Ascending aorta (tissue), 2 donors: ENCODE results near the gene HCN2. TPM values are rescaled to one million over a fixed set of nuclear protein-coding genes. Genes with fewer than 3 reads are reported as not detected.

Experiments
- DNase-seq, 2 donors: peaks; one replicate each; pipeline ENCODE4 v3.0.0-alpha.2; 2019; ENCODE audit warnings: low spot score in 2 of 2
- H3K27ac ChIP-seq, 2 donors: fragments of 200-600 bp; sonication (generic); one replicate each; pipeline ENCODE4 v1.5.1; 2016 to 2017; ENCODE audit warnings: mild to moderate bottlenecking in 1 of 2
- H3K27me3 ChIP-seq: fragments of 200-600 bp; sonication (generic); one replicate; pipeline ENCODE4 v1.5.1; 2017
- H3K36me3 ChIP-seq, 2 donors: fragments of 200-600 bp; sonication (generic); one replicate each; pipeline ENCODE4 v1.5.1; 2016
- H3K4me1 ChIP-seq, 2 donors: fragments of 200-600 bp; sonication (generic); one replicate each; pipeline ENCODE4 v1.5.1; 2016 to 2017; ENCODE audit warnings: mild to moderate bottlenecking in 1 of 2
- H3K4me3 ChIP-seq, 2 donors: fragments of 200-600 bp; sonication (generic); one replicate each; pipeline ENCODE4 v1.5.1; 2016 to 2017; ENCODE audit warnings: mild to moderate bottlenecking in 1 of 2
- H3K9me3 ChIP-seq, 2 donors: fragments of 200-600 bp; sonication (generic); one replicate each; pipeline ENCODE4 v1.5.1; 2016
- CTCF ChIP-seq, 3 experiments: fragments of 200-600 bp in 2 of 3; fragments of 450-650 bp in 1 of 3; sonication (generic) in 2 of 3; IDR thresholded peaks; one replicate each; pipeline ENCODE4 v1.5.1; 2016 to 2019; ENCODE audit warnings: antibody characterized with exemption in 3 of 3, mild to moderate bottlenecking in 1 of 3, moderate library complexity in 1 of 3
- intact Hi-C: fragments of 100-400 bp; cut with DNase I; formaldehyde crosslinking; loops from one replicate; pipeline ENCODE4 v1.15.1; 2023
- total RNA-seq: library from RNA; depleted of rRNA; stranded (reverse); fragments of >200 nt; gene quantifications from one replicate; pipeline ENCODE4 v1.1.0, GENCODE V29; 2016

Gene HCN2
- total RNA-seq, 1 donor from 2014 or later, result not detected

GRCh38 chr19:556611-557382, 32.9 kb upstream of the HCN2 start:
- no peaks in the 10 kb centered on the region for H3K4me1 ChIP-seq
- DNase-seq, result no peak
- TF ChIP-seq CTCF (IDR thresholded peaks at IDR 0.05), result no peak
- H3K27me3 ChIP-seq, result peaks cover 5% of the 10 kb centered on the region
- no peaks in the 10 kb centered on the region for H3K9me3 ChIP-seq
- H3K36me3 ChIP-seq, result no peaks in the 10 kb centered on the region
- intact Hi-C loops, result no loop called here
- H3K27ac ChIP-seq, result no peak overlapping the region
- H3K4me3 ChIP-seq, result no peak overlapping the region

GRCh38 chr19:558770-559439, 30.8 kb upstream of the HCN2 start:
- Histone ChIP-seq H3K4me1 (no peaks in the 10 kb centered on the region), H3K36me3 (no peaks in the 10 kb centered on the region), H3K4me3 (no peak overlapping the region), H3K9me3 (no peaks in the 10 kb centered on the region), H3K27ac (no peak overlapping the region), H3K27me3 (peaks cover 5% of the 10 kb centered on the region)
- TF ChIP-seq CTCF (IDR thresholded peaks at IDR 0.05), result no peak
- intact Hi-C loops, result no loop called here
- DNase-seq, result no peak

- no peaks in the 10 kb centered on the region for H3K36me3 ChIP-seq
- H3K4me1 ChIP-seq, result no peaks in the 10 kb centered on the region
- no peak for TF ChIP-seq CTCF (IDR thresholded peaks at IDR 0.05)
- H3K4me3 ChIP-seq, result no peak overlapping the region
- no peak for DNase-seq
- peaks cover 5% of the 10 kb centered on the region for H3K27me3 ChIP-seq
- intact Hi-C loops, result no loop called here
- no peaks in the 10 kb centered on the region for H3K9me3 ChIP-seq
- H3K27ac ChIP-seq, result no peak overlapping the region
Observed at GRCh38 chr19:560121-560520, 29.6 kb upstream of the HCN2 start.

- intact Hi-C loops, result no loop called here
- Histone ChIP-seq H3K9me3 (no peaks in the 10 kb centered on the region), H3K36me3 (no peaks in the 10 kb centered on the region), H3K4me1 (peaks cover 0 to 7% of the 10 kb centered on the region in 2 donors), H3K27ac (no peak overlapping the region), H3K4me3 (no peak overlapping the region), H3K27me3 (no peaks in the 10 kb centered on the region)
- no peak for DNase-seq
- TF ChIP-seq CTCF (IDR thresholded peaks at IDR 0.05), result no peak
Observed at GRCh38 chr19:566403-566802, 23.3 kb upstream of the HCN2 start.

GRCh38 chr19:566844-567243, 22.8 kb upstream of the HCN2 start:
- Histone ChIP-seq H3K4me1 (peaks cover 0 to 9% of the 10 kb centered on the region in 2 donors), H3K4me3 (no peak overlapping the region), H3K9me3 (no peaks in the 10 kb centered on the region), H3K27ac (no peak overlapping the region), H3K27me3 (no peaks in the 10 kb centered on the region), H3K36me3 (no peaks in the 10 kb centered on the region)
- no peak for TF ChIP-seq CTCF (IDR thresholded peaks at IDR 0.05)
- DNase-seq, result no peak
- intact Hi-C loops, result no loop called here
